IMR-90 (cell line): ENCODE measurements around the gene SVOPL. TPM values are rescaled to one million over a fixed set of nuclear protein-coding genes. Genes with fewer than 3 reads are reported as not detected.

Experiments
- ATAC-seq: fragments of 200-7000 bp; cut with Tn5 transposase; 2 replicates; pipeline ENCODE4 v1.9.1; 2020; ENCODE audit warnings: low read depth, mild to moderate bottlenecking, moderate library complexity
- BruUV-seq: library from RNA; stranded (reverse); fragments of 400-500 nt; replicated peaks from 2 replicates; lab custom pipeline; 2021; lab: Mats Ljungman, UMichigan
- CTCF ChIA-PET: fragments of 300-600 bp; formaldehyde crosslinking; extraction: SDS; loops from one replicate; lab custom pipeline; 2021; ENCODE audit warnings: antibody characterized with exemption; lab: Yijun Ruan, JAX
- POLR2A ChIA-PET: fragments of 300-600 bp; sonication (Branson Sonifier 250); formaldehyde crosslinking; loops from one replicate; lab custom pipeline; 2022; ENCODE audit warnings: antibody characterized with exemption; ENCODE audit not compliant: unreplicated experiment; lab: Charles Lee
- DNase-seq: peaks from one replicate; pipeline ENCODE4 v3.0.0; 2013
- H2AFZ ChIP-seq: replicated peaks from 2 replicates; pipeline ENCODE3; 2013; ENCODE audit warnings: low read length, mild to moderate bottlenecking; ENCODE audit not compliant: poor library complexity
- H2AK5ac ChIP-seq: 2 replicates; pipeline ENCODE4 v1.6.1; 2013; ENCODE audit warnings: low read depth, low read length, inconsistent platforms
- H2AK9ac ChIP-seq: replicated peaks from 2 replicates; pipeline ENCODE3; 2013; ENCODE audit warnings: mild to moderate bottlenecking, low read depth, low read length, moderate library complexity; ENCODE audit not compliant: poor library complexity
- H2BK120ac ChIP-seq: 2 replicates; pipeline ENCODE4 v1.6.1; 2013; ENCODE audit warnings: low read depth, low read length, inconsistent platforms
- H2BK15ac ChIP-seq: 3 replicates; pipeline ENCODE4 v1.6.1; 2013; ENCODE audit warnings: low read depth, low read length, inconsistent platforms
- H2BK20ac ChIP-seq: 2 replicates; pipeline ENCODE4 v1.6.1; 2013; ENCODE audit warnings: low read depth, mild to moderate bottlenecking, inconsistent platforms, low read length, moderate library complexity
- H2BK5ac ChIP-seq: 2 replicates; pipeline ENCODE4 v1.6.1; 2013; ENCODE audit warnings: mild to moderate bottlenecking, low read depth, low read length, inconsistent platforms; ENCODE audit not compliant: poor library complexity, severe bottlenecking
- H3K14ac ChIP-seq: replicated peaks from 2 replicates; pipeline ENCODE4 v1.6.1; 2013; ENCODE audit warnings: low read depth, low read length, inconsistent platforms
- H3K18ac ChIP-seq: 2 replicates; pipeline ENCODE4 v1.6.1; 2013; ENCODE audit warnings: low read depth, low read length, control low read depth
- H3K23ac ChIP-seq: 2 replicates; pipeline ENCODE4 v1.6.1; 2013; ENCODE audit warnings: low read depth, low read length, inconsistent platforms
- H3K27ac ChIP-seq: 2 replicates; pipeline ENCODE4 v1.5.1; 2013; ENCODE audit warnings: mild to moderate bottlenecking, control low read depth, low read length; ENCODE audit not compliant: insufficient read depth
- H3K27me3 ChIP-seq: 2 replicates; pipeline ENCODE4 v1.6.1; 2013; ENCODE audit warnings: low read length; ENCODE audit not compliant: control insufficient read depth, insufficient read depth
- H3K36me3 ChIP-seq: 2 replicates; pipeline ENCODE4 v1.6.1; 2013; ENCODE audit warnings: low read length, mixed read lengths; ENCODE audit not compliant: control insufficient read depth, insufficient read depth
- H3K4ac ChIP-seq: 2 replicates; pipeline ENCODE4 v1.6.1; 2013; ENCODE audit warnings: low read depth, low read length, inconsistent platforms
- H3K4me1 ChIP-seq: 2 replicates; pipeline ENCODE4 v1.6.1; 2013; ENCODE audit warnings: low read length, mixed read lengths; ENCODE audit not compliant: control insufficient read depth, insufficient read depth
- H3K4me2 ChIP-seq: 2 replicates; pipeline ENCODE4 v1.6.1; 2013; ENCODE audit warnings: low read depth, mild to moderate bottlenecking, control low read depth, low read length, moderate library complexity
- H3K4me3 ChIP-seq: 2 replicates; pipeline ENCODE4 v1.5.1; 2013; ENCODE audit warnings: low read depth, mild to moderate bottlenecking, control low read depth, low read length, moderate library complexity; ENCODE audit not compliant: insufficient read depth
- H3K56ac ChIP-seq: 2 replicates; pipeline ENCODE4 v1.6.1; 2013; ENCODE audit warnings: low read length, inconsistent platforms; ENCODE audit not compliant: insufficient read depth; ENCODE audit errors: extremely low read depth
- H3K79me1 ChIP-seq, 2 experiments: 2 replicates each; pipeline ENCODE4 v1.6.1; 2013; ENCODE audit warnings: low read length in 2 of 2, inconsistent platforms in 1 of 2, low read depth in 1 of 2
- H3K9ac ChIP-seq: 2 replicates; pipeline ENCODE4 v1.6.1; 2013; ENCODE audit warnings: low read depth, low read length, control low read depth
- H3K9me1 ChIP-seq: 2 replicates; pipeline ENCODE4 v1.6.1; 2013; ENCODE audit warnings: low read length, inconsistent platforms; ENCODE audit not compliant: insufficient read depth
- H3K9me3 ChIP-seq: 2 replicates; pipeline ENCODE4 v1.6.1; 2013; ENCODE audit warnings: low read length; ENCODE audit not compliant: control insufficient read depth, insufficient read depth
- H4K20me1 ChIP-seq: 2 replicates; pipeline ENCODE4 v1.6.1; 2013; ENCODE audit warnings: low read length, inconsistent platforms; ENCODE audit not compliant: insufficient read depth
- H4K5ac ChIP-seq: 2 replicates; pipeline ENCODE4 v1.6.1; 2013; ENCODE audit warnings: mild to moderate bottlenecking, low read depth, low read length, control low read depth
- H4K8ac ChIP-seq, 2 experiments: 2 replicates each; pipeline ENCODE4 v1.6.1; 2013; ENCODE audit warnings: low read depth in 2 of 2, low read length in 2 of 2, control low read depth in 1 of 2, inconsistent platforms in 1 of 2
- H4K91ac ChIP-seq: 2 replicates; pipeline ENCODE4 v1.6.1; 2013; ENCODE audit warnings: low read depth, low read length, inconsistent platforms; ENCODE audit not compliant: insufficient read depth
- RCOR1 ChIP-seq: IDR thresholded peaks from 2 replicates; pipeline ENCODE4 v1.6.1; 2012; ENCODE audit warnings: mild to moderate bottlenecking, low read length, improper control_type of control experiment; ENCODE audit not compliant: insufficient replicate concordance
- WGBS, 2 experiments: methylation state at CpG; one replicate each; pipeline versions ENCODE4 v1.1.5 to v1.1.7; 2013; ENCODE audit warnings: missing lambda C conversion rate in 2 of 2; ENCODE audit not compliant: insufficient read length in 1 of 2; ENCODE audit errors: extremely low coverage in 2 of 2; 5-methylcytosine and 5-hydroxymethylcytosine counted together
- dilution Hi-C: fragments of 300-500 bp; cut with HindIII; formaldehyde crosslinking; loops from one replicate; pipeline ENCODE4 v1.14.3; 2018; ENCODE audit warnings: low sequenced_read_pairs; ENCODE audit not compliant: unreplicated experiment
- in situ Hi-C: fragments of 300-500 bp; cut with MboI; formaldehyde crosslinking; loops from 3 replicates; pipeline ENCODE4 v1.14.3; 2019; ENCODE audit warnings: low sequenced_read_pairs, inconsistent platforms, mixed read lengths
- intact Hi-C: fragments of 100-400 bp; cut with micrococcal nuclease; formaldehyde crosslinking; loops from 2 replicates; pipeline ENCODE4 v1.10.0; 2022
- polyA plus RNA-seq, 3 experiments: library from polyadenylated mRNA; depleted of rRNA; stranded (reverse); fragments of >200 nt; gene quantifications; 2 replicates each; pipeline ENCODE4 v1.2.3, GENCODE V29; 2012; ENCODE audit warnings: low replicate concordance in 1 of 3
- total RNA-seq: library from RNA; depleted of rRNA; stranded (reverse); fragments of >200 nt; gene quantifications from 2 replicates; pipeline ENCODE4 v1.2.3, GENCODE V29; 2012

SVOPL gene
- total and polyA plus RNA-seq, 2 of the 4 experiments (the other 2 are of a cell fraction) = not detected

GRCh38 chr7:138573741-138574140 lies 127.4 kb downstream of the SVOPL start:
- H4K8ac ChIP-seq = no peak overlapping the region
- ATAC-seq (no peak), DNase-seq (no peak)
- no peaks in the 10 kb centered on the region for H3K9me3 ChIP-seq
- intact Hi-C loops = loop anchor here (5.0 kb wide), 1 partner anchor 111 kb away; the partner anchor contains the start of gene TRIM24
- H4K20me1 ChIP-seq = no peaks in the 10 kb centered on the region
- no peaks in the 10 kb centered on the region for H3K79me1 ChIP-seq
- no peaks in the 10 kb centered on the region for H3K27me3 ChIP-seq
- H2AK5ac ChIP-seq = no peak overlapping the region
- H4K5ac ChIP-seq = no peak overlapping the region
- no peak overlapping the region for H3K4me2 ChIP-seq
- no peak overlapping the region for H3K27ac ChIP-seq
- no CpG with 5 or more reads among the region's 4 CpGs for WGBS, 2 experiments
- peaks cover 9% of the 10 kb centered on the region; the same call in 1 of the 2 replicates for H3K36me3 ChIP-seq
- no peak overlapping the region for H3K14ac ChIP-seq
- H2AFZ ChIP-seq = no peak overlapping the region
- no peak overlapping the region for H3K56ac ChIP-seq
- in situ Hi-C loops = no loop called here
- H2BK15ac ChIP-seq = no peak overlapping the region
- H2BK120ac ChIP-seq = no peak overlapping the region
- H3K18ac ChIP-seq = no peak overlapping the region
- no peaks in the 10 kb centered on the region for H3K4me1 ChIP-seq
- ChIA-PET POLR2A (no interaction called here), CTCF (interaction anchor here (1.3 kb wide), 1 partner anchor 25 kb away, joined by 3 read pairs; no protein-coding TSS in a partner anchor)
- no peak overlapping the region for H2BK5ac ChIP-seq
- H2BK20ac ChIP-seq = no peak overlapping the region
- no peaks in the 10 kb centered on the region for H3K9me1 ChIP-seq
- no peak for TF ChIP-seq RCOR1
- no peak overlapping the region for H4K91ac ChIP-seq
- no peak overlapping the region for H3K23ac ChIP-seq
- H3K4me3 ChIP-seq = no peak overlapping the region
- H3K9ac ChIP-seq = no peak overlapping the region
- no TSS peak for BruUV-seq
- dilution Hi-C loops = no loop called here
- no peak overlapping the region for H3K4ac ChIP-seq
- H2AK9ac ChIP-seq = no peak overlapping the region
